ENCODE measurements around the gene MAFG. TPM values are rescaled to one million over a fixed set of nuclear protein-coding genes. Genes with fewer than 3 reads are reported as not detected.

MAFG gene
- total and polyA plus RNA-seq, 2 of the 13 experiments (the other 11 are each of a cell fraction or from before 2014, with no cell fraction given), result 14.5 to 20.0 TPM

- TF ChIP-seq ZBTB10 (CRISPR knock-in tag; IDR thresholded peaks at IDR 0.05; ENCODE audit: borderline replicate concordance), result peak; percentile 83
- TF ChIP-seq ZNF740 (CRISPR knock-in tag; IDR thresholded peaks at IDR 0.05), result peak; percentile 69; the same call in 1 of the 2 replicates
- peak; percentile 63 for TF ChIP-seq REPIN1 (CRISPR knock-in tag; IDR thresholded peaks at IDR 0.05; ENCODE audit: borderline replicate concordance, low read depth)
- peak; percentile 62; the same call in 1 of the 2 replicates for TF ChIP-seq E2F5 (CRISPR knock-in tag; conservative IDR thresholded peaks at IDR 0.05)
- no peak for TF ChIP-seq TEF (CRISPR knock-in tag; IDR thresholded peaks at IDR 0.05)
- TF ChIP-seq ZBTB3 (CRISPR knock-in tag; IDR thresholded peaks at IDR 0.05; ENCODE audit: borderline replicate concordance, low read depth), result peak; percentile 58; the same call in 1 of the 2 replicates
- peak; percentile 70; the same call in 1 of the 2 replicates for TF ChIP-seq ZNF780A (CRISPR knock-in tag; IDR thresholded peaks at IDR 0.05)
- no peak for TF ChIP-seq SNAPC5 (CRISPR knock-in tag; IDR thresholded peaks at IDR 0.05; ENCODE audit: borderline replicate concordance)
- TF ChIP-seq MTERF4 (CRISPR knock-in tag; IDR thresholded peaks at IDR 0.05), result 0 out of 2 replicates have a peak, but pooled peaks have one; percentile 78
- TF ChIP-seq ZNF639 (CRISPR knock-in tag; conservative IDR thresholded peaks at IDR 0.05), result peak; percentile 87; the same call in 1 of the 2 replicates
- TF ChIP-seq BRD4 (CRISPR knock-in tag; IDR thresholded peaks at IDR 0.05), result peak; percentile 95
- TF ChIP-seq MYPOP (CRISPR knock-in tag; IDR thresholded peaks at IDR 0.05), result peak; percentile 81; the same call in 1 of the 2 replicates
- no peak for TF ChIP-seq GRHL1 (CRISPR knock-in tag; conservative IDR thresholded peaks at IDR 0.05)
- TF ChIP-seq ZNF274 (CRISPR knock-in tag; IDR thresholded peaks at IDR 0.05), result peak; percentile 69
Measured at GRCh38 chr17:81966343-81967243, 39.1 kb upstream of the MAFG start (continued).

All from HepG2 (cell line).